OCI-LY3 (cell line): Measurements from ENCODE around the gene RAD51B.

ENCODE experiments used
- H2AFZ ChIP-seq: fragments of 200-600, 300-600 bp; shearing (Covaris generic); 2 replicates; pipeline ENCODE4 v1.6.0; 2014; ENCODE audit warnings: antibody characterized with exemption, low read depth, low read length
- H3K27ac ChIP-seq: fragments of 200-600, 300-600 bp; sonication (generic); 2 replicates; pipeline ENCODE4 v1.5.1; 2014; ENCODE audit warnings: mild to moderate bottlenecking, low read length, moderate library complexity, mixed read lengths
- H3K27me3 ChIP-seq: fragments of 200-600, 300-600 bp; sonication (generic); 2 replicates; pipeline ENCODE4 v1.6.1; 2014; ENCODE audit warnings: low read depth, low read length, mixed read lengths
- H3K36me3 ChIP-seq: fragments of 200-600, 300-600 bp; sonication (generic); replicated peaks from 2 replicates; pipeline ENCODE3; 2014; ENCODE audit warnings: low read depth, low read length, mixed read lengths
- H3K4me1 ChIP-seq: fragments of 300-600, 200-600 bp; sonication (generic); 2 replicates; pipeline ENCODE4 v1.6.1; 2014; ENCODE audit warnings: low read length, mixed read lengths
- H3K4me2 ChIP-seq: fragments of 200-600, 300-600 bp; sonication (generic); 2 replicates; pipeline ENCODE4 v1.6.1; 2014; ENCODE audit warnings: low read length, mixed read lengths
- H3K4me3 ChIP-seq: fragments of 300-600, 200-600 bp; sonication (generic); 2 replicates; pipeline ENCODE4 v1.5.1; 2014; ENCODE audit warnings: antibody characterized with exemption, mild to moderate bottlenecking, low read length, moderate library complexity
- H3K79me2 ChIP-seq: fragments of 300-600, 200-600 bp; shearing (Covaris generic); 2 replicates; pipeline ENCODE4 v1.6.1; 2014; ENCODE audit warnings: mild to moderate bottlenecking, low read length, mixed read lengths
- H3K9ac ChIP-seq: fragments of 300-600, 200-600 bp; shearing (Covaris generic); 2 replicates; pipeline ENCODE4 v1.6.0; 2014; ENCODE audit warnings: mild to moderate bottlenecking, low read length, moderate library complexity
- H3K9me3 ChIP-seq: fragments of 200-600, 300-600 bp; shearing (Covaris generic); 2 replicates; pipeline ENCODE4 v1.6.1; 2014; ENCODE audit warnings: low read length, mixed read lengths; ENCODE audit not compliant: insufficient read depth
- H4K20me1 ChIP-seq: fragments of 200-600, 300-600 bp; sonication (generic); 2 replicates; pipeline ENCODE4 v1.6.1; 2016; ENCODE audit warnings: low read length, mixed read lengths; ENCODE audit not compliant: insufficient read depth
- EZH2phosphoT487 ChIP-seq: fragments of 200-600 bp; shearing (Covaris generic); IDR thresholded peaks from 2 replicates; pipeline ENCODE4 v1.6.1; 2018; ENCODE audit warnings: antibody characterized with exemption, mixed run types, low read depth
- TF ChIP-seq, protein P1 (sequence below): fragments of 200-600, 300-600 bp; sonication (generic); IDR thresholded peaks from 2 replicates; pipeline ENCODE4 v1.5.1; 2014; ENCODE audit warnings: antibody characterized with exemption, low read length, low read depth

RAD51B gene

DNA sequence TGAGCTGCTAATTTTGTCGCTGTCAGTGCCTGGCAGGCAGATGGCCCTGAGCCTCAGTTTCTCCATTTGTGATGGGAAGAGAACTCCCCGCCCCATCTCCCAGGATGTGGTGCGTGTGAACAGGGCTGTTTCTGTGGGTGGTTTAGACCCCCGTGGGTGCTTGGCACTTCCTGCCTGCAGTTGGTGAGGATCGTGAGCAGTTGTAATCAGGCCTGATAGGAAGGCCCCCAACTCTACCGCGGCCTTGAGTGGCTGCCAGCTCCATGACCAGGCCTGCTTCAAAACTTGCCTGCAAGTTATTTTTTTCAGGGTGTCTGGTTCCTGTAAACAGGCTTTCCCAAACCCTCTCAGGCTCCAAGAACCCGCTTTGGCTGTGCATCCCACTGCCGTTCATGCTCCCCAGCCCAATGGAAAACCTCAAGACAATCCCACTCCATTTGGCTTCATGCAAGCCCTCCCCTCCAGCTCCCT, 834.9 kb downstream of the RAD51B start:
- Histone ChIP-seq H3K79me2 (no peaks in the 10 kb centered on the region), H3K4me1 (no peaks in the 10 kb centered on the region), H3K4me2 (no peak overlapping the region), H3K9ac (no peak overlapping the region), H3K27ac (no peak overlapping the region), H2AFZ (no peak overlapping the region), H3K36me3 (no peaks in the 10 kb centered on the region), H3K4me3 (no peak overlapping the region), H4K20me1 (no peaks in the 10 kb centered on the region), H3K27me3 (no peaks in the 10 kb centered on the region), H3K9me3 (no peaks in the 10 kb centered on the region)
- TF ChIP-seq EZH2phosphoT487, result no peak
- TF ChIP-seq, protein P1, sequence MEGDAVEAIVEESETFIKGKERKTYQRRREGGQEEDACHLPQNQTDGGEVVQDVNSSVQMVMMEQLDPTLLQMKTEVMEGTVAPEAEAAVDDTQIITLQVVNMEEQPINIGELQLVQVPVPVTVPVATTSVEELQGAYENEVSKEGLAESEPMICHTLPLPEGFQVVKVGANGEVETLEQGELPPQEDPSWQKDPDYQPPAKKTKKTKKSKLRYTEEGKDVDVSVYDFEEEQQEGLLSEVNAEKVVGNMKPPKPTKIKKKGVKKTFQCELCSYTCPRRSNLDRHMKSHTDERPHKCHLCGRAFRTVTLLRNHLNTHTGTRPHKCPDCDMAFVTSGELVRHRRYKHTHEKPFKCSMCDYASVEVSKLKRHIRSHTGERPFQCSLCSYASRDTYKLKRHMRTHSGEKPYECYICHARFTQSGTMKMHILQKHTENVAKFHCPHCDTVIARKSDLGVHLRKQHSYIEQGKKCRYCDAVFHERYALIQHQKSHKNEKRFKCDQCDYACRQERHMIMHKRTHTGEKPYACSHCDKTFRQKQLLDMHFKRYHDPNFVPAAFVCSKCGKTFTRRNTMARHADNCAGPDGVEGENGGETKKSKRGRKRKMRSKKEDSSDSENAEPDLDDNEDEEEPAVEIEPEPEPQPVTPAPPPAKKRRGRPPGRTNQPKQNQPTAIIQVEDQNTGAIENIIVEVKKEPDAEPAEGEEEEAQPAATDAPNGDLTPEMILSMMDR, result no peak

DNA sequence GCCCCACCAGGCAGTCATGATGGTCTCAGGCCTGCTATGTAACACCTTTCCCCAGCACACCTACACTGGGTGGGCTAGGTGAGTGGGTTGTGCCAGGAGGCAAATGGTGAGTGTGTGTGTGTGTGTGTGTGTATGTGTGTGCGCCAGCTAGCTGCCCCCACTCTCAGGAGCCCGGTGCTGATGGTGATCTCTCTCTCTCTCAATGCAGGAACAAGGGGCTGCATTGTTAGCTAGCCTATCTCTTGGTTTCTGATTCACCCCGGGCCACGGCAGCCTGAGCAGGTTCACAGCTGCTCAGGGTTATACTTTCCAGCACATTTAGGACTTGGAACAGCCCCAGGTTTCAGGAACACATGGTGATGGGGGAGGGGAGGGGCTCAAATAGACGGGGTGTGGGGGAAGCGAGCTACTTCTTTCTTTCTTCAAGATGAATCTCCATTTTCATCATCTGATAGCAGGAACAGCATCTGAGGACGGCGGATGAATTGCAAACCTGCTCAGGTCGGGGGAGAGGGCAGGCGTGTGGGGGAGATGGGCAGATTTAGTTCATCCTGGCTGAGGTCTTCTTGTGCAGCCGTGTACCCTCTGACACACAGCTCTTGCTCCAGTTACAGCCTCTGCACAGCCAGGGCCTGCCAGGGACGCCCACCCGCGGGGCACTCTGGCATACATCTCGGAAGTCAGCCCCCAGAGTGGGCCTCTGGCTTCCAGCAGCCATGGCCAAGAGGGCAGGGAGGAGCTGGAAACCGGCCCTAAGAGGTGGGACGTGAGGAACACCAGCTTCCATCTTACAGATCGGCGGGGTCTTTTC, 835.6 kb downstream of the RAD51B start:
- TF ChIP-seq EZH2phosphoT487, result no peak
- TF ChIP-seq, protein P1, result no peak
- H3K36me3 ChIP-seq, result no peaks in the 10 kb centered on the region
- no peaks in the 10 kb centered on the region for H3K4me1 ChIP-seq
- H3K9ac ChIP-seq, result no peak overlapping the region
- H3K27me3 ChIP-seq, result no peaks in the 10 kb centered on the region
- H3K79me2 ChIP-seq, result no peaks in the 10 kb centered on the region
- no peak overlapping the region for H2AFZ ChIP-seq
- no peak overlapping the region for H3K27ac ChIP-seq
- no peaks in the 10 kb centered on the region for H4K20me1 ChIP-seq
- H3K4me2 ChIP-seq, result no peak overlapping the region
- no peaks in the 10 kb centered on the region for H3K9me3 ChIP-seq
- H3K4me3 ChIP-seq, result no peak overlapping the region

DNA sequence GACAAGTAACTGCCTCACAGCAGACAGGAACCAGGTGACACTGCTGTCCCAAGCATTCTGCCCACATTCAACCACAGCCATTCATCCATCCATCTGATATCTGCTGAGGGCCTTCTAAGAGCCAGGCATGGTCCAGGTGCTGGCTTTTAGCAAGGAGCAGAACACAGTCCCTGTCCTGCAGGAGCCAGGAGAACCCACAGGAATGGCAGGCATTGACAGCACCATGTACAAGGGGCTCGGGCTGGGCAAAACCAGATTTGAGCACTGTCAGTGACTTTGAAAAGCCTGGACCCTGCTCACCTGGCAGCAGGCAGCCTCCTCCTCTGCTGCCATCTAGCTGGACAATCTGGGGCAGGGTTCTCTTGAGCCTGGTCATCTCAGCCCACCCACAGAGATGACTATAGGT, 836.3 kb downstream of the RAD51B start:
- Histone ChIP-seq H4K20me1 (no peaks in the 10 kb centered on the region), H3K9ac (no peak overlapping the region), H3K4me3 (no peak overlapping the region), H2AFZ (no peak overlapping the region), H3K4me1 (no peaks in the 10 kb centered on the region), H3K27me3 (no peaks in the 10 kb centered on the region), H3K79me2 (no peaks in the 10 kb centered on the region), H3K4me2 (no peak overlapping the region), H3K9me3 (no peaks in the 10 kb centered on the region), H3K27ac (no peak overlapping the region), H3K36me3 (no peaks in the 10 kb centered on the region)
- TF ChIP-seq, protein P1, result peak; percentile 36; the same call in 1 of the 2 replicates
- no peak for TF ChIP-seq EZH2phosphoT487

DNA sequence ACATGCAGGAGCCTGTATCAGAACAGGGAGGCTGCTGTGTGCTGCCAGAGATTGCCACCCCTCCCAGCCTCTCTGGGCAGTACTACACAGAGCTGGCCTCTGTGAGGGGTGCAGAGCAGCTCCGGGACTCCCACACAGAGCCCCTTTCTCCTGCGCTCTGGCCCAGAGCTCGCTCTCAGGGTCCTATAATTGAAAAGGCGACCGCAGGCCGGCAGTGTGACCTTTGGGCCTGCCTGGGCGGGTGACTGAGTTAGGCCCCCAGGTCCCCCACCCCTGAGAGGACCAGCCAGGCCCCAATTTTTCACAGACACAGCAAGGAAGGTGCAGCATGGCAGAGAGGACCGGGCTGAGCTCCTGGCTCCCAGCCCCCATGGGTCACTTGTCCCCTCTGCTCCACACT, 836.9 kb downstream of the RAD51B start:
- Histone ChIP-seq H2AFZ (no peak overlapping the region), H3K27ac (no peak overlapping the region), H3K79me2 (no peaks in the 10 kb centered on the region), H3K4me2 (no peak overlapping the region), H3K27me3 (no peaks in the 10 kb centered on the region), H4K20me1 (no peaks in the 10 kb centered on the region), H3K36me3 (no peaks in the 10 kb centered on the region), H3K4me1 (no peaks in the 10 kb centered on the region), H3K9ac (no peak overlapping the region), H3K9me3 (no peaks in the 10 kb centered on the region), H3K4me3 (no peak overlapping the region)
- no peak for TF ChIP-seq EZH2phosphoT487
- TF ChIP-seq, protein P1, result no peak
